Mucosa of gallbladder (tissue), 1 donor: Measurements from ENCODE around the gene GTF2B. TPM values are rescaled to one million over a fixed set of nuclear protein-coding genes. Genes with fewer than 3 reads are reported as not detected.
"Not testable (repeated sequence)": the region's sequence is repeated elsewhere in the genome, so short reads cannot be mapped to it uniquely, and the experiment has no call there.

Experiments used
- DNase-seq: peaks from one replicate; pipeline ENCODE4 v3.0.0-alpha.2; 2020; ENCODE audit warnings: low spot score
- total RNA-seq: library from RNA; stranded (reverse); gene quantifications from one replicate; pipeline ENCODE4 v1.2.1, GENCODE V29; 2021
- donor health status: DM: no; HTN: no; CAD: no.

GTF2B gene
- total RNA-seq, 1 donor from 2014 or later, result 23.8 TPM

DNA sequence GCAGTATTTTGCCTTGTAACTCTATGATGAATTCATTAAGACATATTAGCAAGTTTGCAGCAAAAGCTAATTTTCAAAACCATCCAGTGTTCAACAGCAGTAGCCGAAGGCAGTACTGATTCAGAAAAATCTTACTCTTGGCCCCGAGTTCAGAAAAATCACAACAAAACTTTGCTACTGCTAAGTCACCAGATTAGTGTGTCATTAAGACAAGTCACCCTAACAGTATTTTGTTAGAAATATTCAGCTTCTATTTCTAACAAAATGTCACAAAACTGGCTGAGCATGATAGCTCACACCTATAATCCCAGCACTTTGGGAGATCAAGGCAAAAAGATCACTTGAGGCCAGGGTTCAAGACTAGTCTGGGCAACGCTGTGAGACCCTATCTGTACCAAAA lies 8.2 kb downstream of the GTF2B start:
- DNase-seq, result no peak

DNA sequence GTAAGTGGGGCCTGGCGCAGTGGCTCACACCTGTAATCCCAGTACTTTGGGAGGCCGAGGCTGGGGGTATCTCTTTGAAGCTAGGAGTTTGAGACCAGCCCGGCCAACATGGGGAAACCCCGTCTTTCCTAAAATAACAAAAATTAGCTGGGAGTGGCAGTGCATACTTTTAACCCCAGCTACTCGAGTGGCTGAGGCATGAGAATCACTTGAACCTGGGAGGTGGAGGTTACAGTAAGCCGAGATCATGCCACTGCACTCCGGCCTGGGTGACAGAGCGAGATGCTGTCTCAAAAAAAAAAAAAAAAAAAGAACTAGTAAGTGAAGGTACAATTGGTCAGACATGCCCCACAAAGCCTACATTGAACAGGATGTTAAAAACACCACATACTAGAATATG lies 10.7 kb downstream of the GTF2B start:
- DNase-seq, result not testable (repeated sequence)

DNA sequence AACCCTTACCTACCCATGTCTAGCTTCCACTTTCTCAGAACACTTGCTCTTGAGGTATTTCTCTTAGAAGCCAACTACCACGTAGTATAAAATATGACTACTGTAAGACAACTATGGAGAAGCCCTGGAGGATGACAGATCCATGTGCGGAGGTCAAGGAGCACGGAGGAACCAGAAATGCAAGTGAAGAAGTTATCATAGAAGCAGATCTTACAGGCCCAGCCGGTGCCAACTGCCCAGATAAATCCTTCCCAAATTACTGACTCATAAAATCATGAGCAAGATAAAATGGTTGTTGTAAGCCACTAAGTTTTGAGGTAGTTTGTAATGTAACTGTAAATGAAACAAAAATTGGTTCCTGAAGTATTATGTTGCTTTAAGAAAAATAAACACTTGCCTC lies 12.6 kb downstream of the GTF2B start:
- no peak for DNase-seq

DNA sequence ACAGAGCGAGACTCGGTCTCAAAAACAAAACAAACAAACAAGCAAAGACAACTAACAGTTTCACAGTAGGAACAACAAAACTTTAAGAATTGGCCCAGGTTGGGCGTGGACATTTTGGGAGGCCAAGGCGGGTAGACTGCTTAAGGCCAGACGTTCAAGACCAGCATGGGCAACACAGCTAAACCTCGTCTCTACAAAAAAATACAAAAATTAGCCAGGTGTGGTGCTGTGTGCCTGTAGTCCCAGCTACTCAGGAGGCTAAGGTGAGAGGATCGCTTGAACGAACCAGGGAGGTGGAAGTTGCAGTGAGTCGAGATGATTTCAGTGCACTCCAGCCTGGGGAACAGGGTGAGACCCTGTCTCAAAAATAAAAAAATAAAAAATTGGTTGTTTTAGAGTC lies 13.5 kb downstream of the GTF2B start:
- DNase-seq, result no peak

DNA sequence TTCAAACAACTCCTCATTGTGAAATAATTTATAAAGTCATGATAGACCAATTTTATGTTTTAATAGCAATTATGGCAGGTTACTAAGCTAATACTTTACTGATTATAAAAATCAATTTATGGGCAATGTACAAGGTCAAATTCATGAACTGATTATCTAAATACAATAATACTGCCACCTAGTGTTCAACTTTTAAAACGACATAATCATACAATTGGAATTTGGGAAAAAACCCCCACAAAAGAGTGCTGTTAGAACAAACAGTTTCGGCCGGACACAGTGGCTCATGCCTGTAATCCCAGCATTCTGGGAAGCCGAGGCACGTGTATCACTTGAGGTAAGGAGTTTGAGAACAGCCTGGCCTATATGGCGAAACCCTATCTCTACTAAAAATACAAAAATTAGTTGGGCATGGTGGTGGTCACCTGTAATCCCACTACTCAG lies 14.0 kb downstream of the GTF2B start:
- no peak for DNase-seq

DNA sequence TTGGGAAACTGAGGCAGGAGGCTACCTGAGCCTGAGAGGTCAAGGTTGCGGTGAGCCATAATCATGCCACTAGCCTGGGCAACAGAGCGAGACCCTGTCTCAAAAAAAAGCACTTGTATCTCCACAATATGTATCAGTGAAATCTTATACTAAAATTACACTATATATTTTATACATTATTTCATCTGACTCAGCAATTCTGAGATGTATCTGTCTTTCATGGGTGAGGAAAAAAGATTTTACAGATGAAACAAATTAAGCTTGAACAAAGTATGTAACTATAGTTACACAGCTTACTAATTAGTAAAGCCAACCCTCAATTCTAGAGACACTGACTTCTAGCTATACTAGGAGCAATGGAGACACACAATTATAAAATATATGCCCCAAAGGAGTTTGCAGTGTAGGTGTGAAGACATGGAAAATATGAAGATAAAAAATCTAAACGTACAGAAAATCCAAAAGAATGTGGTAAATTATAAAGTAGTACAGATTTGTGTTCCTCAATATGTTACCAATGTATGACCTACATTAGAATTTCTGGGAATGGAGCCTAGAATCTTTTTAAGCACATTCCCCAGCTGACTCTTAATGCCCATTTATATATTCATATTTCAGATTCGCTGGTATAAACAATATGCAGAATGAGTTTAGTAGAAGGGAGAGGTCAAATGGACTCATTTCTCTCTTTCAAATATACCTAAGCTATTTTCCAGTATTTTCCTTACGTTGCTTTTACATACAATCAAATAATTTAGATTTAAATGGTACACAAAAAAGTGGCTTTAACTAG lies 14.6 kb downstream of the GTF2B start:
- no peak for DNase-seq

DNA sequence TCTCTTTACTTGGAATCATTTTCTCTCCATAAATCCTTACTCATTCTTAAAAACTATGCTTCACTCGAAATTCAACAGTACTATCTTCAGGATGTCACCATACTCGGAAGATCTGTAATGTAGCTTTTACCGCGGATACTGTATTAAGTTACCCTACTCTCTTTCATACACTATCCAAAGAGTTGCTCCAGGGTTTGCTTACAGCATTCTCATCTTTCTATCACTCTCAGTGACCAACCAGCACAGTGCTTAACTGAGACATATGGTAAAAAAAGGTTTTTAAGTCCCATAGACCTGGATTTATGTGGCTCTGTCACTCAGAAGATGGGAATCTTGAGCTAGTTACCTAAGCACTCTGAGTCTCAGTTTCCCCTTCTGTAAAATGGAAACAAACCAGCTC lies 15.8 kb downstream of the GTF2B start:
- no peak for DNase-seq

DNA sequence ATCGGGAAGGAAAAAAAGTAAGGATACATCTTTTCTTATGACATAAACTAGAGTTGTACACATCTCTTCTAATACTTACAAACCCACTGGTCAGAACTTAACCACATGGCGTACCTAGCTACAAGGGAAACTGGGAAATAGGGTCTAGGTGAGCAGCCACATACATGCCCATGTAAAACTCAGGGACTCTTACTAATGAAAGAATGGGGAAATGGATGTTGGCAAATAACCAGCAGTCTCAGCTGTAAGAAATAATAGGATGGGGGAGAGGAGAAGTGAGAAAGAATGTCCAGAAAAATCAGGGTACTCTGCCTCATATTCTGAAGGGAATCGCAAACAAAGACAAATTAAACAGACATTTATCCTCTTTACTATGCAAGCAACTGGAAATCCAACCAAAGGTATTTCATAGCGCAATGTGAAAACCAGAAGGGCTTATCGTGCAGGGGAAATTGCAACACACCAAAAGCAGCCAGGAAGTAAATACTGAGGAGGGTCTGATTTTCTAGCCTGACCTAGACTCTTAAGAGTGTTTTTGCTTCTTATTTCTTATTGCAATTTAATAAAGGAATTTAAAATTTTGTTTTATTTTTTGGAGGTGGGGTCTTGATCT lies 17.5 kb downstream of the GTF2B start:
- DNase-seq, result no peak

DNA sequence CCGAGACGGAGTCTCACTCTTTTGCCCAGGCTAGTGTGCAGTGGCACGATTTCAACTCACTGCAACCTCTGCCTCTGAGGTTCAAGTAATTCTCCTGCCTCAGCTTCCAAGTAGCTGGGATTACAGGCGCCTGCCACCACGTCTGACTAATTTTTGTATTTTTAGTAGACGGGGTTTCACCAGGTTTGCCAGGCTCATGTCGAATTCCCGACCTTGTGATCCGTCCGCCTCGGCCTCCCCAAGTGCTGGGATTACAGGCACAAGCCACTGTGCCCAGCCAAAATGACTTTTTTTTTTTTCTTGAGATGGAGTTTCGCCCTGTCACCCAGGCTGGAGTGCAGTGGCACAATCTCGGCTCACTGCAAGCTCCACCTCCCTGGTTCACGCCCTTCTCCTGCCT lies 21.7 kb downstream of the GTF2B start:
- not testable (repeated sequence) for DNase-seq

DNA sequence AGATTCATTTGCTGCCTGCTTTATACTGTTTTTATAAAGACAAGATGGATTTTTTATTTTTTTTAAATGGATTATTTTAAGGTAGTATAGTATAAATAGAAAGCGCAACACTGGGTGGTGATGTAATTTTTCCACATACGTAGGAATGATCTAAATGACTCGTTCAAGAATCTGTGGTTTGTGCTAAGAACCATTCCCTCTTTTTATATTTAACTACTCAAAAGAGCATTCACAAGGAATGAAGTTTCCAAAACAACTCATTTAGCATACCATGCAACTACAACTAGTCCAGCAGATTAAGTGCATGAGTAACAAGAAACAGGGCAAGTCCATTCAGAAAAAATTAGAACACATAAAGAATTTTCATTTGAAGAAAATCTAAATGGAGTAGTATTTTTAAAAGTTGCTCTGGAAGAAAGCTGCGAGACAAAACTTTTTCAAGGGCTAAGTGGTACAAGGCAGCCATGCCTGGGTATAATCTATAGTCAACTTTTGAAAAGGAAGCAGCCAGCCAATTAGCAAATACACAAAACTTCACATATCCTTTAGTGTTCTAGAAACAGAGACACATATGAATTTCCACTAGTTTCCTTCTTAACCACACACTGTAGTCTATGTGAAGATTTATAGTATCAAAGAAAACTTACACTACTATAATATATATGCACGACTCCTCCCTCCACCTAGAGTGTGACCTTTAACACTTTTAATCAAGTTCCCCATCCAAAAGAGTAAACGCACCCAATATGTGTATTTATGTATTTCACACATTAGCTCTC lies 23.4 kb downstream of the GTF2B start:
- DNase-seq, result no peak

DNA sequence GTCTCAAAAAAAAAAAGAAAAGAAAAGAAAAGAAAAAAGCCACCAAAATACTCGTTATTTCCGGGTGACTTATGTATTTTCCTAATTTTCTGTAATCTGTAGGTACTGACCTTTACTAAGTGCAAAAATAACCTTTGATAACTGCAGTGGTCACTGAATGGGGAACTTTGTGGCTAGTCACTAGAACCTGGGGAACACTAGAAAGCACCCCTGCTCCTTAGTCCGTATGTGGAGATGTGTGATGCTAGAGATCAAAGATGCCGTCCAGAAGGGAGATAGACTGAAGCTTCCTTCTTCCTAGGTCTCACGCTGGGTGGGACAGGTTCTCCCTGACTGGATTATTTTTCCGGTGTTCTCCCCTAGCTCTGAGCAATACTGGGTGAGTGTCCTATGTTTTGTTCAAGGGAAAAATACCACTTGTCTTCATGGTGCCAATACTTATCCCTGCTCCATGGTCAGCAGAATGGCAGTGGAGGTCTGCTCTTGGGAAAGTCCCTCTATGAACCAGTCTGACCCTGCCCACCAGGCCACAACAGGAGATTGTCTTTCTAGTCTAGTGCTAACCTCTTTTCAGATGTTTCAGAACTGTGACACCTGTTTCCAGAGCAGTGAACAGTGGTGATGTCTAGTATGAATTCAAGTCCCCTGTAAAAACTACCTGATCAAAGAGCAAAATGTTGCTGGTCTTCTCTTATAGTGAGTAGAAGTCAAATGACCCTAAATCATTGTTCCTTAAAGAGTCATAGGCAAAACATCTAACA lies 39.9 kb downstream of the GTF2B start:
- no peak for DNase-seq

DNA sequence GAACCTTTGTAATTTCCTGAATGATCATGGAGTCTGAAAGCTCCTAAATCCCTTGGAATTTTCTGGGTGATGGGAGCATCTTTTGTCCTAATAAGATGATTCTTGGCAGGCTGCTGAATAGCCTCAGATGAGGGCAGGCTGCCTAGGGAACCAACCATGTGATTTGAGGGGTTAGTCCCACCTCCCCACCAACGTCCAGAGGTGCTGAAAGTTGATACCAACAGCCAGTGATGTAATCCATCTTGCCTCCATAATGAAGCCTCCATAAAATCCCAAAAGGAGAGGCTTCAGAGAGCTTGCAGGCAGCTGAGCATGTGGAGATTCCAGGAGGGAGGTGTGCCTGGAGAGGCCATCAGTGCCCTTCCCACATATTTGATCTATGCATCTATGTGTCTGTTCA lies 43.7 kb downstream of the GTF2B start:
- DNase-seq, result no peak

DNA sequence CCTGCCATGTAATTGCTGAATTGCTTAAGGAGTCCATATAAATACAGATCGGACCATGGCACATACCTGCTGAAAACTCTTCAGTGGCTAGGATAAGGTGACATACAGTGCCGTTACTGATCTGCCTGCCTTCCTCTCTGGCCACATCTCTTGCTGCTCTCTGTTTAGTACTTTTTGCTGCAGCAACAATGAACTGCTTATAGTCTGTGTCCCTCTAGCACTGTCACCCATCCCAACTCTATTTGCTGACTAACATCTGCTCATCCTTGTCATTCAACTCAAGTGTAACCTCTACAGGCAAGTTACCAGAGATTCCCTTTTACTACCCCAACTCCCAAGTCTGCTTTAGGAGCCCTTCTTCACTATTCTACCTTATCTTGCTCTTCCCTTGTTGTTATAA lies 65.6 kb downstream of the GTF2B start:
- no peak for DNase-seq

DNA sequence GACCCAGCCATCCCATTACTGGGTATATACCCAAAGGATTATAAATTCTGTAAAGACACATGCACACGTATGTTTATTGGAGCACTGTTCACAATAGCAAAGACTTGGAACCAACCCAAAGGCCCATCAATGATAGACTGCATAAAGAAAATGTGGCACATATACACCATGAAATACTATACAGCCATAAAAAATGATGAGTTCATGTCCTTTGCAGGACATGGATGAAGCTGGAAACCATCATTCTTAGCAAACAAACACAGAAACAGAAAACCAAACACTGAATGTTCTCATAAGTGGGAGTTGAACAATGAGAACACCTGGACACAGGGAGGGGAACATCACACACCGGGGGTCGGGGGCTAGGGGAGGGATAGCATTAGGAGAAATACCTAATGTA lies 71.7 kb downstream of the GTF2B start:
- not testable (repeated sequence) for DNase-seq

DNA sequence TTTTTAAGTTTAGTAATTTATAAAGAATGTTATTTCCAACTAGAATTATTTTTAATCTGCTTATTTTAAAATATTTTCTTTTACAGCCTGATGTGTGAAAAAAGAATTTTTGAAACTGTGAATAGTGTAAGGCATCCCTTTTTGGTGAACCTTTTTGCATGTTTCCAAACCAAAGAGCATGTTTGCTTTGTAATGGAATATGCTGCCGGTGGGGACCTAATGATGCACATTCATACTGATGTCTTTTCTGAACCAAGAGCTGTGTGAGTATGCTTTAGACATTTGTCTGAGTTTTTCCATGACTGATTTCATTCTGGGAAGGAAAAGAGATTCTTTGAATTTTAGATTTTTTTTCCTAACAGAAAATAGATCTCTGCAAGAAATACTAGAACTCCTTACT lies 77.9 kb downstream of the GTF2B start:
- DNase-seq, result no peak

DNA sequence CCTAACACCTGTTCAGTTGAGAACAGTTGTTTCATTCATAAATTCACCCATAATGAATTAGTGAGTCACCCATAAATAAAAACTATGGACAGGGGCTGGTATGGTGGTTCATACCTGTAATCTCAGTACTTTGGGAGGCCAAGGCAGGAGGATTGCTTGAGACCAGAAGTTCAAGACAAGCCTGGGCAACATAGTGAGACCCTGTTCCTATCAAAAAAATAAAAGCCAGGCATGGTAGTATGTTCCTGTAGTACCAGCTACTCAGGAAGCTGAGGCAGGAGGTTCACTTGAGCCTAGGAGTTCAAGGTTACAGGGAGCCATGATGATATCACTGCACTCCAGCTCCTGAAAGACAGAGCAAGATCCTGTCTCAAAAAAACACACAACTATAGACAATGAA lies 79.0 kb downstream of the GTF2B start:
- DNase-seq, result no peak

DNA sequence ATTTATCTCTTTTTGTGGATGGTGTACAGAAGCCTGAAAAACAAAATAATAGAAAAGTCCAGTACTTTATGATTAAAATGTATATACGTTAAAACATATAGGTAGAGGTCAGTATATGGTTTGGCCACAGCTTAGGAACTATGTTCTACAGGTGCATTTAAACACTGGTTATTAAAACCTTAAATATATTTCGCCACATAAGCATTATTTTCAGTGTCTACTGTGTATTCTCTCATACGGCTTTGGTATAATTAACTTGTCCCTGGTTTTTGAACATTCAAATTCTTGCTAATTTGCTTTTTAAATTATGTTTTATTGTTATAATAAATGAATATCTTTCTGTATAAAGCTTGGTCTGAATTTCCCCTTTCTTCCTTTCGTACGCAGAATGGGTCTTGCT lies 87.9 kb downstream of the GTF2B start:
- DNase-seq, result no peak

DNA sequence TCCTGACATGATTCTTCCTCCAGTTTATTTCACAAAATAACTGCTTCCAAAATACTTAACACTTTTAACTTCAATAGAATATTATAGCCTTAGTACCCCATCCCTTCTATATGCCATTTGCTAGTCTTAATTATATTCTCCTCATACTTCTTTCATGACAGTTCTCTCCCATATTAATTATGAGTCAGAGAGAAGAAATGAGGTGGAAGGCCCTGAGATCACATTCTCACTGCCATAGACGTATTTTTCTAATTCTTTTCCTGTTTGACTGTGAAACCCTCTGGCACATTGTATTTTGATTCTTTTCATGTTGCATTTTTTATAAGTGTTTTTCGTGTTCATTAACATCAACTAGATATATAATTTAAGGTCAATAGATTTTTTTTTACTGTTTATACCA lies 88.4 kb downstream of the GTF2B start:
- no peak for DNase-seq
